GM19240 (cell line): ENCODE measurements around the gene BTNL3.
"Not testable (repeated sequence)": the region's sequence is repeated elsewhere in the genome, so short reads cannot be mapped to it uniquely, and the experiment has no call there.

ENCODE experiments used
- DNase-seq: peaks from one replicate; pipeline ENCODE4 v3.0.0; 2011; ENCODE audit warnings: low spot score; ENCODE audit not compliant: insufficient read length

Gene BTNL3

GRCh38 chr5:180988592-180988991 lies at the start of gene BTNL3:
Gene BTNL3 (plus strand): TSS chr5:180988846. CDS start chr5:180989029, 183 bp downstream.
- no peak for DNase-seq

GRCh38 chr5:180950291-180950949 lies 38.2 kb upstream of the BTNL3 start:
- no peak for DNase-seq

- DNase-seq: no peak
These were observed 29.0 kb upstream of the BTNL3 start for GRCh38 chr5:180959661-180960060.

GRCh38 chr5:180960209-180960608 lies 28.4 kb upstream of the BTNL3 start:
- DNase-seq: no peak

- DNase-seq: no peak
These were observed 19.2 kb upstream of the BTNL3 start for GRCh38 chr5:180969406-180969805.

GRCh38 chr5:180970336-180970735 lies 18.3 kb upstream of the BTNL3 start:
- DNase-seq: no peak

- DNase-seq: no peak
These were observed 17.8 kb upstream of the BTNL3 start for GRCh38 chr5:180970875-180971274.

- DNase-seq: no peak
These were observed 13.9 kb upstream of the BTNL3 start for GRCh38 chr5:180974612-180975315.

GRCh38 chr5:180975338-180975737 lies 13.3 kb upstream of the BTNL3 start:
- no peak for DNase-seq

GRCh38 chr5:180976518-180976917 lies 12.1 kb upstream of the BTNL3 start:
- DNase-seq: no peak

GRCh38 chr5:180977852-180978251 lies 10.8 kb upstream of the BTNL3 start:
- DNase-seq: no peak

GRCh38 chr5:180982008-180982741 lies 6.5 kb upstream of the BTNL3 start:
- no peak for DNase-seq

GRCh38 chr5:180988016-180988415 lies 630 bp upstream of the BTNL3 start:
- no peak for DNase-seq

- DNase-seq: no peak
These were observed 1.6 kb downstream of the BTNL3 start for GRCh38 chr5:180990086-180990881.

- no peak for DNase-seq
These were observed 2.2 kb downstream of the BTNL3 start for GRCh38 chr5:180990882-180991242.

- DNase-seq: no peak
These were observed 13.3 kb downstream of the BTNL3 start for GRCh38 chr5:181001947-181002346.

GRCh38 chr5:181005791-181006190 lies 17.1 kb downstream of the BTNL3 start:
- DNase-seq: no peak

- DNase-seq: no peak
These were observed 19.5 kb downstream of the BTNL3 start for GRCh38 chr5:181008136-181008535.

- DNase-seq: not testable (repeated sequence)
These were observed 21.4 kb downstream of the BTNL3 start for GRCh38 chr5:181010018-181010417.

- not testable (repeated sequence) for DNase-seq
These were observed 26.0 kb downstream of the BTNL3 start for GRCh38 chr5:181014654-181015053.

- DNase-seq: not testable (repeated sequence)
These were observed 28.8 kb downstream of the BTNL3 start for GRCh38 chr5:181017448-181017847.

- no peak for DNase-seq
These were observed 32.0 kb downstream of the BTNL3 start for GRCh38 chr5:181020688-181021087.
